ENCODE data around the gene UBR7.

DNA sequence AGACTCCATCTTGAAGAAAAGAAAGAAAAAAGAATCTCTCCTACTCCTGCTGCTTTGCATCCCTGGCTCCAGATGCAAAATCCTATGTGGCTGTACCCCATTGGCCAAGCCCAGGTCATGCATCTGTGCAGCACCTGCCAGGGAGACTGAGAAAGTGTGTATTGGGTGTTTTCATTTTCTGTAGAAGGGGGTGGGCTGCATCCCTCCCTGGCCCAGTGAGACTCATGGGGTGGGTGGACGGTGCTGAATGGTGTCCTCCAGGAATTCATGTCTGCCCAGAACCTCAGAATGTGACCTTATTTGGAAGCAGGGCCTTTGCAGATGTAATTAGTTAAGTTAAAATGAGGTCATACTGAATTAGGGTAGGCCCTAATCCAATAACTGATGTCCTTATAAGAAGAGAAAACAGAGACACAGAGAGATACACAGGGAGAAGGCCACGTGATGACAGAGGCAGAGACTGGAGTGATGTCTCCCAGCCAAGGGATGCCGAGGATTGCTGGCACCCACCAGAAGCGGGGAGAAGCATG is 45.6 kb upstream of the UBR7 start:
- TF ChIP-seq, protein P1, sequence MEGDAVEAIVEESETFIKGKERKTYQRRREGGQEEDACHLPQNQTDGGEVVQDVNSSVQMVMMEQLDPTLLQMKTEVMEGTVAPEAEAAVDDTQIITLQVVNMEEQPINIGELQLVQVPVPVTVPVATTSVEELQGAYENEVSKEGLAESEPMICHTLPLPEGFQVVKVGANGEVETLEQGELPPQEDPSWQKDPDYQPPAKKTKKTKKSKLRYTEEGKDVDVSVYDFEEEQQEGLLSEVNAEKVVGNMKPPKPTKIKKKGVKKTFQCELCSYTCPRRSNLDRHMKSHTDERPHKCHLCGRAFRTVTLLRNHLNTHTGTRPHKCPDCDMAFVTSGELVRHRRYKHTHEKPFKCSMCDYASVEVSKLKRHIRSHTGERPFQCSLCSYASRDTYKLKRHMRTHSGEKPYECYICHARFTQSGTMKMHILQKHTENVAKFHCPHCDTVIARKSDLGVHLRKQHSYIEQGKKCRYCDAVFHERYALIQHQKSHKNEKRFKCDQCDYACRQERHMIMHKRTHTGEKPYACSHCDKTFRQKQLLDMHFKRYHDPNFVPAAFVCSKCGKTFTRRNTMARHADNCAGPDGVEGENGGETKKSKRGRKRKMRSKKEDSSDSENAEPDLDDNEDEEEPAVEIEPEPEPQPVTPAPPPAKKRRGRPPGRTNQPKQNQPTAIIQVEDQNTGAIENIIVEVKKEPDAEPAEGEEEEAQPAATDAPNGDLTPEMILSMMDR (IDR thresholded peaks at IDR 0.05) = no peak
- no peak for TF ChIP-seq EP300 (IDR thresholded peaks at IDR 0.05)

All from esophagus muscularis mucosa (tissue), 3 donors.